GM12878 (cell line): ENCODE results near the gene ITGB8.

Source experiments
- CTCF ChIP-seq, 3 experiments: IDR thresholded peaks in 2 of 3; conservative IDR thresholded peaks in 1 of 3; 2 replicates each; pipeline ENCODE4 v1.5.1; 2011; ENCODE audit warnings: low read depth in 3 of 3, low read length in 3 of 3, mild to moderate bottlenecking in 3 of 3, control low read depth in 2 of 3, moderate library complexity in 2 of 3, inconsistent platforms in 1 of 3, mixed read lengths in 1 of 3; ENCODE audit not compliant: control insufficient read depth in 2 of 3, insufficient read depth in 1 of 3; ENCODE audit errors: extremely low read depth in 1 of 3
- HDAC2 ChIP-seq: fragments of 200-600 bp; sonication (generic); IDR thresholded peaks from 2 replicates; pipeline ENCODE4 v1.6.1; 2017
- IKZF1 ChIP-seq: fragments of 450-650 bp; conservative IDR thresholded peaks from 2 replicates; pipeline ENCODE4 v1.6.1; 2017; ENCODE audit warnings: antibody characterized with exemption, mild to moderate bottlenecking
- PKNOX1 ChIP-seq: fragments of 450-650 bp; IDR thresholded peaks from 2 replicates; pipeline ENCODE4 v1.6.1; 2016; ENCODE audit warnings: mild to moderate bottlenecking
- POLR2A ChIP-seq: IDR thresholded peaks from 2 replicates; pipeline ENCODE4 v1.6.1; 2011; ENCODE audit warnings: low read depth, mild to moderate bottlenecking, low read length
- SMARCA5 ChIP-seq: fragments of 450-650 bp; IDR thresholded peaks from 2 replicates; pipeline ENCODE4 v1.6.1; 2017; ENCODE audit warnings: mild to moderate bottlenecking
- YY1 ChIP-seq: IDR thresholded peaks from 2 replicates; pipeline ENCODE4 v1.6.1; 2011; ENCODE audit warnings: low read depth, mild to moderate bottlenecking, low read length
- ZZZ3 ChIP-seq: IDR thresholded peaks from 2 replicates; pipeline ENCODE4 v1.6.1; 2011; ENCODE audit warnings: low read depth; ENCODE audit not compliant: control insufficient read depth, insufficient read length

- no peak for TF ChIP-seq CTCF (IDR thresholded peaks at IDR 0.05 in 2 of 3, conservative IDR thresholded peaks at IDR 0.05 in 1 of 3; ENCODE audit: control insufficient read depth in 2 of 3, extremely low read depth in 1 of 3, insufficient read depth in 1 of 3, low read depth in 3 of 3, low read length in 3 of 3)
- TF ChIP-seq SMARCA5, result no peak
- no peak for TF ChIP-seq YY1
- no peak for TF ChIP-seq HDAC2
- no peak for TF ChIP-seq PKNOX1
- TF ChIP-seq IKZF1, result no peak
- no peak for TF ChIP-seq ZZZ3
- TF ChIP-seq POLR2A, result no peak
Observed at GRCh38 chr7:20327055-20327454, 3.6 kb upstream of the ITGB8 start.
